ENCODE measurements around the gene DDX56. TPM values are rescaled to one million over a fixed set of nuclear protein-coding genes. Genes with fewer than 3 reads are reported as not detected.
"Not testable (repeated sequence)": the region's sequence is repeated elsewhere in the genome, so short reads cannot be mapped to it uniquely, and the experiment has no call there.

The DDX56 gene
- total RNA-seq, 1 donor from 2014 or later, result 75.6 TPM

GRCh38 chr7:44602576-44602910 is 28.8 kb upstream of the DDX56 start:
- Histone ChIP-seq H3K4me3 (ENCODE audit: insufficient read depth, low read depth, low read length) (no peak overlapping the region), H3K27me3 (ENCODE audit: insufficient read depth, low read length) (no peaks in the 10 kb centered on the region), H2AFZ (ENCODE audit: low read depth, low read length) (no peak overlapping the region), H3K27ac (ENCODE audit: low read depth, low read length) (no peak overlapping the region), H3K79me2 (ENCODE audit: insufficient read depth, low read length) (peaks cover 8% of the 10 kb centered on the region), H3K36me3 (ENCODE audit: insufficient read depth, low read length) (no peaks in the 10 kb centered on the region), H3K9me3 (ENCODE audit: insufficient read depth, low read depth, low read length) (no peaks in the 10 kb centered on the region), H3K9ac (ENCODE audit: low read length) (no peak overlapping the region), H3K4me1 (ENCODE audit: insufficient read depth, low read length) (peaks cover 6% of the 10 kb centered on the region), H3K4me2 (ENCODE audit: low read length) (no peak overlapping the region), H4K20me1 (ENCODE audit: insufficient read depth, low read length) (peaks cover 6% of the 10 kb centered on the region)
- H3K36me3 Mint-ChIP-seq (ENCODE audit: low read depth, unreplicated experiment), result no peaks in the 10 kb centered on the region
- peaks cover 10% of the 10 kb centered on the region for H3K27me3 Mint-ChIP-seq (ENCODE audit: low read depth, unreplicated experiment)
- H3K27ac Mint-ChIP-seq (ENCODE audit: unreplicated experiment), result no peak overlapping the region
- H3K4me3 Mint-ChIP-seq (ENCODE audit: unreplicated experiment), result no peak overlapping the region
- H3K9me3 Mint-ChIP-seq (ENCODE audit: unreplicated experiment), result no peaks in the 10 kb centered on the region
- TF ChIP-seq, protein P1, sequence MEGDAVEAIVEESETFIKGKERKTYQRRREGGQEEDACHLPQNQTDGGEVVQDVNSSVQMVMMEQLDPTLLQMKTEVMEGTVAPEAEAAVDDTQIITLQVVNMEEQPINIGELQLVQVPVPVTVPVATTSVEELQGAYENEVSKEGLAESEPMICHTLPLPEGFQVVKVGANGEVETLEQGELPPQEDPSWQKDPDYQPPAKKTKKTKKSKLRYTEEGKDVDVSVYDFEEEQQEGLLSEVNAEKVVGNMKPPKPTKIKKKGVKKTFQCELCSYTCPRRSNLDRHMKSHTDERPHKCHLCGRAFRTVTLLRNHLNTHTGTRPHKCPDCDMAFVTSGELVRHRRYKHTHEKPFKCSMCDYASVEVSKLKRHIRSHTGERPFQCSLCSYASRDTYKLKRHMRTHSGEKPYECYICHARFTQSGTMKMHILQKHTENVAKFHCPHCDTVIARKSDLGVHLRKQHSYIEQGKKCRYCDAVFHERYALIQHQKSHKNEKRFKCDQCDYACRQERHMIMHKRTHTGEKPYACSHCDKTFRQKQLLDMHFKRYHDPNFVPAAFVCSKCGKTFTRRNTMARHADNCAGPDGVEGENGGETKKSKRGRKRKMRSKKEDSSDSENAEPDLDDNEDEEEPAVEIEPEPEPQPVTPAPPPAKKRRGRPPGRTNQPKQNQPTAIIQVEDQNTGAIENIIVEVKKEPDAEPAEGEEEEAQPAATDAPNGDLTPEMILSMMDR (IDR thresholded peaks at IDR 0.05; ENCODE audit: insufficient read depth, low read depth, low read length), result no peak
- no peak for TF ChIP-seq EZH2 (IDR thresholded peaks at IDR 0.05; ENCODE audit: insufficient read depth, low read length)
- H3K4me1 Mint-ChIP-seq (ENCODE audit: low read depth, unreplicated experiment), result peaks cover 3% of the 10 kb centered on the region
- FAIRE-seq, result no peak
- no peak for DNase-seq (ENCODE audit: low read depth)

DNA sequence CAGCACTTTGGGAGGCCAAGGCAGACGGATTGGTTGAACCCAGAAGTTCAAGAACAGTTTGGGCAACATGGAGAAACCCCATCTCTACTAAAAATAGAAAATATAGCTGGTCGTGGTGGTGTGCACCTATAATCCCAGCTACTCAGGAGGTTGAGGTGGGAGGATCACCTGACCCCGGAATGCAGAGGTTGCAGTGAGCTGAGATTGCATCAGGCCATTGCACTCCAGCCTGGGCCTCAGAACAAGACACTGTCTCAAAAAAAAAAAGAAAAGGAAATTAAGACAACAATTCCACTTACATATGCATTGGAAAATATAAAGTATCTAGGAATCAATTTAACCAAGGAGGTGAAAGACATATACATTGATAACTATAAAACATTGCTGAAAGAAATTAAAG is 25.5 kb upstream of the DDX56 start:
- Histone ChIP-seq H3K79me2 (ENCODE audit: insufficient read depth, low read length) (no peaks in the 10 kb centered on the region), H3K4me2 (ENCODE audit: low read length) (no peak overlapping the region), H4K20me1 (ENCODE audit: insufficient read depth, low read length) (no peaks in the 10 kb centered on the region), H3K27ac (ENCODE audit: low read depth, low read length) (no peak overlapping the region), H3K36me3 (ENCODE audit: insufficient read depth, low read length) (no peaks in the 10 kb centered on the region), H3K9me3 (ENCODE audit: insufficient read depth, low read depth, low read length) (no peaks in the 10 kb centered on the region), H3K4me3 (ENCODE audit: insufficient read depth, low read depth, low read length) (no peak overlapping the region), H3K27me3 (ENCODE audit: insufficient read depth, low read length) (no peaks in the 10 kb centered on the region), H2AFZ (ENCODE audit: low read depth, low read length) (no peak overlapping the region), H3K9ac (ENCODE audit: low read length) (no peak overlapping the region), H3K4me1 (ENCODE audit: insufficient read depth, low read length) (no peaks in the 10 kb centered on the region)
- TF ChIP-seq EZH2 (IDR thresholded peaks at IDR 0.05; ENCODE audit: insufficient read depth, low read length), result no peak
- TF ChIP-seq, protein P1 (IDR thresholded peaks at IDR 0.05; ENCODE audit: insufficient read depth, low read depth, low read length), result no peak
- peaks cover 10% of the 10 kb centered on the region for H3K27me3 Mint-ChIP-seq (ENCODE audit: low read depth, unreplicated experiment)
- no peak for DNase-seq (ENCODE audit: low read depth)
- no peaks in the 10 kb centered on the region for H3K36me3 Mint-ChIP-seq (ENCODE audit: low read depth, unreplicated experiment)
- FAIRE-seq, result no peak
- no peaks in the 10 kb centered on the region for H3K9me3 Mint-ChIP-seq (ENCODE audit: unreplicated experiment)
- no peak overlapping the region for H3K27ac Mint-ChIP-seq (ENCODE audit: unreplicated experiment)
- H3K4me1 Mint-ChIP-seq (ENCODE audit: low read depth, unreplicated experiment), result no peaks in the 10 kb centered on the region
- no peak overlapping the region for H3K4me3 Mint-ChIP-seq (ENCODE audit: unreplicated experiment)

DNA sequence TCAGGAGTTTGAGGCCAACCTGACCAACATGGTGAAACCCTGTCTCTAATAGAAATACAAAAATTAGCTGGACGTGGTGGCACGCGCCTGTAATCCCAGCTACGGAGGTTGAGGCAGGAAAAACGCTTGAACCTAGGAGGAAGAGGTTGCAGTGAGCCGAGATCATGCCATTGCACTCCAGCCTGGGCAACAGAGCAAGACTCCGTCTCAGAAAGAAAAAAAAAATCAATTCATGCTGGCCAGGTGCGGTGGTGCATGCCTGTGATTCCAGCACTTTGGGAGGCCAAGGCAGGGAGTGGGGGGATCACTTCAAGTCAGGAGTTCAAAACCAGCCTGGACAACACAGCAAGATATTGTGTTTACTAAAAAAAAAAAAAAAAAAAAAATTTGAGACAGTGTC is 23.5 kb upstream of the DDX56 start:
- H3K27ac ChIP-seq (ENCODE audit: low read depth, low read length); H3K4me2 ChIP-seq (ENCODE audit: low read length); H3K9ac ChIP-seq (ENCODE audit: low read length); H4K20me1 ChIP-seq (ENCODE audit: insufficient read depth, low read length); H3K4me3 ChIP-seq (ENCODE audit: insufficient read depth, low read depth, low read length); H3K27me3 Mint-ChIP-seq (ENCODE audit: low read depth, unreplicated experiment); H3K27ac Mint-ChIP-seq (ENCODE audit: unreplicated experiment); H3K36me3 Mint-ChIP-seq (ENCODE audit: low read depth, unreplicated experiment); H3K4me1 ChIP-seq (ENCODE audit: insufficient read depth, low read length); H3K9me3 Mint-ChIP-seq (ENCODE audit: unreplicated experiment); H3K27me3 ChIP-seq (ENCODE audit: insufficient read depth, low read length); H3K36me3 ChIP-seq (ENCODE audit: insufficient read depth, low read length); H3K4me3 Mint-ChIP-seq (ENCODE audit: unreplicated experiment); DNase-seq (ENCODE audit: low read depth); FAIRE-seq; H3K9me3 ChIP-seq (ENCODE audit: insufficient read depth, low read depth, low read length); H2AFZ ChIP-seq (ENCODE audit: low read depth, low read length); H3K79me2 ChIP-seq (ENCODE audit: insufficient read depth, low read length); H3K4me1 Mint-ChIP-seq (ENCODE audit: low read depth, unreplicated experiment): not testable (repeated sequence)
